Endothelial cell of umbilical vein (primary cell): ENCODE results near the gene VIL1. TPM values are rescaled to one million over a fixed set of nuclear protein-coding genes. Genes with fewer than 3 reads are reported as not detected.

ENCODE experiments used
- BruUV-seq: library from RNA; stranded (reverse); fragments of 400-500 nt; replicated peaks from 2 replicates; lab custom pipeline; 2021; lab: Mats Ljungman, UMichigan
- CTCF ChIA-PET: fragments of 300-600, 350-600 bp; sonication (Branson Sonifier 250); formaldehyde crosslinking; loops from one replicate; lab custom pipeline; 2021; ENCODE audit warnings: antibody characterized with exemption, inconsistent platforms; lab: Charles Lee
- POLR2A ChIA-PET: fragments of 300-600, 350-600 bp; sonication (Branson Sonifier 250); formaldehyde crosslinking; loops from one replicate; lab custom pipeline; 2021; ENCODE audit warnings: antibody characterized with exemption, inconsistent platforms; lab: Charles Lee
- DNase-seq: peaks from one replicate; pipeline ENCODE4 v3.0.0-alpha.2; 2011; ENCODE audit warnings: low read depth, low spot score
- FAIRE-seq: peaks from 2 replicates; lab custom pipeline; 2011; peaks lifted over from hg19 to GRCh38; lab: Jason Lieb, UNC
- H2AFZ ChIP-seq: 2 replicates; pipeline ENCODE4 v1.6.0; 2012; ENCODE audit warnings: low read depth, low read length, control low read depth, inconsistent platforms
- H3K27ac ChIP-seq: 2 replicates; pipeline ENCODE4 v1.5.1; 2011; ENCODE audit warnings: low read depth, mild to moderate bottlenecking, control low read depth, low read length, moderate library complexity; ENCODE audit not compliant: insufficient read depth
- H3K27me3 ChIP-seq, 2 experiments: 2 replicates each; pipeline versions ENCODE4 v1.6.0 to v1.6.1; 2011; ENCODE audit warnings: low read length in 2 of 2, mixed read lengths in 1 of 2; ENCODE audit not compliant: control insufficient read depth in 2 of 2, insufficient read depth in 2 of 2
- H3K36me3 ChIP-seq, 2 experiments: 2 replicates in 1 of 2; 3 replicates in 1 of 2; pipeline ENCODE4 v1.5.1; 2011; ENCODE audit warnings: low read length in 2 of 2, mild to moderate bottlenecking in 1 of 2, moderate library complexity in 1 of 2; ENCODE audit not compliant: control insufficient read depth in 2 of 2, insufficient read depth in 2 of 2; ENCODE audit errors: extremely low read depth in 1 of 2
- H3K4me1 ChIP-seq: 3 replicates; pipeline ENCODE4 v1.5.1; 2011; ENCODE audit warnings: mild to moderate bottlenecking, low read length; ENCODE audit not compliant: control insufficient read depth, insufficient read depth; ENCODE audit errors: extremely low read depth
- H3K4me2 ChIP-seq: 2 replicates; pipeline ENCODE4 v1.6.1; 2011; ENCODE audit warnings: low read length, control low read depth, mixed read lengths; ENCODE audit not compliant: insufficient read depth
- H3K4me3 ChIP-seq, 3 experiments: fragments of 200-600 bp in 1 of 3; sonication (generic), shearing (Covaris generic) in 1 of 3; replicated peaks in 1 of 3; 2 replicates each; pipeline ENCODE4 v1.5.1; 2011 to 2016; ENCODE audit warnings: control low read depth in 3 of 3, low read length in 3 of 3, mild to moderate bottlenecking in 2 of 3, inconsistent platforms in 1 of 3, low read depth in 1 of 3, moderate library complexity in 1 of 3; ENCODE audit not compliant: insufficient read depth in 1 of 3
- H3K79me2 ChIP-seq: 2 replicates; pipeline ENCODE4 v1.6.0; 2012; ENCODE audit warnings: low read length, inconsistent platforms; ENCODE audit not compliant: control insufficient read depth, insufficient read depth
- H3K9ac ChIP-seq: replicated peaks from 2 replicates; pipeline ENCODE3; 2011; ENCODE audit warnings: low read length, control low read depth; ENCODE audit not compliant: insufficient read depth; ENCODE audit errors: extremely low read depth
- H3K9me1 ChIP-seq: replicated peaks from 3 replicates; pipeline ENCODE4 v1.6.0; 2011; ENCODE audit warnings: mild to moderate bottlenecking, low read length; ENCODE audit not compliant: control insufficient read depth, insufficient read depth; ENCODE audit errors: extremely low read depth
- H3K9me3 ChIP-seq: replicated peaks from 2 replicates; pipeline ENCODE4 v1.5.1; 2012; ENCODE audit warnings: low read length, inconsistent platforms; ENCODE audit not compliant: control insufficient read depth, insufficient read depth
- H4K20me1 ChIP-seq: replicated peaks from 2 replicates; pipeline ENCODE3; 2011; ENCODE audit warnings: mild to moderate bottlenecking, low read length; ENCODE audit not compliant: control insufficient read depth, insufficient read depth; ENCODE audit errors: extremely low read depth
- CTCF ChIP-seq, 2 donors: IDR thresholded peaks; 1 replicate in 1 of 2; 2 replicates in 1 of 2; pipeline ENCODE4 v1.5.1; 2011; ENCODE audit warnings: low read length in 2 of 2, mild to moderate bottlenecking in 2 of 2, moderate library complexity in 2 of 2, control low read depth in 1 of 2, inconsistent platforms in 1 of 2, low read depth in 1 of 2; ENCODE audit not compliant: insufficient read depth in 1 of 2; ENCODE audit errors: extremely low read depth in 1 of 2
- EZH2 ChIP-seq: IDR thresholded peaks from 2 replicates; pipeline ENCODE4 v1.6.1; 2012; ENCODE audit warnings: borderline replicate concordance, low read depth, mild to moderate bottlenecking, moderate library complexity, low read length, inconsistent platforms; ENCODE audit not compliant: severe bottlenecking
- FOS ChIP-seq: IDR thresholded peaks from 2 replicates; pipeline ENCODE4 v1.6.1; 2011; ENCODE audit warnings: mild to moderate bottlenecking, low read length, moderate library complexity, borderline replicate concordance; ENCODE audit not compliant: insufficient read depth
- GATA2 ChIP-seq: IDR thresholded peaks from 2 replicates; pipeline ENCODE4 v1.7.0; 2011; ENCODE audit warnings: low read depth, mild to moderate bottlenecking, moderate library complexity, mixed read lengths, low read length; ENCODE audit not compliant: insufficient read length, insufficient read depth
- JUN ChIP-seq: IDR thresholded peaks from 2 replicates; pipeline ENCODE4 v1.6.1; 2011; ENCODE audit warnings: borderline replicate concordance, low read depth; ENCODE audit not compliant: insufficient read length, insufficient read depth
- MAX ChIP-seq: IDR thresholded peaks from 2 replicates; pipeline ENCODE4 v1.6.1; 2011; ENCODE audit not compliant: insufficient read depth, insufficient read length
- MYC ChIP-seq: IDR thresholded peaks from one replicate; pipeline ENCODE4 v1.6.1; 2011; ENCODE audit warnings: mild to moderate bottlenecking, low read depth, low read length
- POLR2A ChIP-seq: IDR thresholded peaks from 2 replicates; pipeline ENCODE4 v1.6.1; 2012; ENCODE audit warnings: low read depth, mild to moderate bottlenecking, control low read depth, low read length
- POLR2AphosphoS5 ChIP-seq: IDR thresholded peaks from 2 replicates; pipeline ENCODE4 v1.6.1; 2012; ENCODE audit warnings: low read depth, mild to moderate bottlenecking, control low read depth, low read length, moderate library complexity; ENCODE audit not compliant: insufficient read depth
- dilution Hi-C: fragments of 300-500 bp; cut with MboI; formaldehyde crosslinking; loops from one replicate; pipeline ENCODE4 v1.15.0; 2019; ENCODE audit warnings: low sequenced_read_pairs; ENCODE audit not compliant: extremely low pct_ligation_motif_present
- intact Hi-C: fragments of 100-400 bp; cut with micrococcal nuclease; formaldehyde crosslinking; loops from one replicate; pipeline ENCODE4 v1.10.0; 2022
- polyA plus RNA-seq, 4 experiments: library from polyadenylated mRNA; depleted of rRNA in 3 of 4; stranded (reverse) in 3 of 4; unstranded in 1 of 4; fragments of >200 nt; gene quantifications; 2 replicates each; pipeline versions ENCODE4 v1.2.1 to v1.2.3, GENCODE V29; 2011 to 2012; ENCODE audit warnings: missing spikeins in 1 of 4
- total RNA-seq: library from RNA; stranded (reverse); gene quantifications from 2 replicates; pipeline ENCODE4 v1.2.3, GENCODE V29; 2021

VIL1 gene
- total and polyA plus RNA-seq, 2 donors (not counting 3 experiments of a cell fraction or from before 2014, with no cell fraction given) = not detected

GRCh38 chr2:218479595-218479994 lies 60.7 kb downstream of the VIL1 start:
- Histone ChIP-seq H3K4me2 (no peak overlapping the region), H3K9me1 (no peaks in the 10 kb centered on the region), H3K9me3 (no peaks in the 10 kb centered on the region), H3K27me3 (no peaks in the 10 kb centered on the region), H3K4me1 (no peaks in the 10 kb centered on the region), H3K27ac (no peak overlapping the region), H4K20me1 (no peaks in the 10 kb centered on the region), H3K4me3 (no peak overlapping the region), H3K79me2 (no peaks in the 10 kb centered on the region), H3K9ac (no peak overlapping the region), H3K36me3 (peaks cover 2 to 6% of the 10 kb centered on the region in 2 experiments), H2AFZ (no peak overlapping the region)
- no TSS peak for BruUV-seq
- FAIRE-seq = no peak
- DNase-seq = no peak
- intact Hi-C loops (no loop called here), dilution Hi-C loops (no loop called here)
- TF ChIP-seq GATA2 = no peak
- no peak for TF ChIP-seq FOS
- TF ChIP-seq MYC = no peak
- TF ChIP-seq EZH2 = no peak
- TF ChIP-seq JUN = no peak
- no peak for TF ChIP-seq POLR2A
- TF ChIP-seq CTCF (IDR thresholded peaks at IDR 0.05; ENCODE audit: extremely low read depth in 1 of 2, insufficient read depth in 1 of 2, low read depth in 1 of 2, low read length in 2 of 2) = no peak
- no peak for TF ChIP-seq POLR2AphosphoS5
- no peak for TF ChIP-seq MAX
- POLR2A ChIA-PET = interaction anchor here (0.6 kb wide), 1 partner anchor 238 kb away, joined by 5 read pairs; no protein-coding TSS in a partner anchor
- CTCF ChIA-PET = interaction anchor here (0.9 to 1.1 kb wide), 2 partner anchors 9 to 11 kb away, joined by 3 to 4 read pairs; no protein-coding TSS in a partner anchor
